ENCODE measurements around the gene LAMA2.

Gene LAMA2

GRCh38 chr6:129475477-129476247, 592.7 kb downstream of the LAMA2 start:
- DNase-seq (ENCODE audit: low spot score): no peak
- Histone ChIP-seq H3K27ac (no peak overlapping the region), H3K4me3 (no peak overlapping the region)
- no peak for TF ChIP-seq CTCF (IDR thresholded peaks at IDR 0.05)

GRCh38 chr6:129476248-129476564, 593.3 kb downstream of the LAMA2 start:
- H3K27ac ChIP-seq: no peak overlapping the region
- no peak overlapping the region for H3K4me3 ChIP-seq
- TF ChIP-seq CTCF (IDR thresholded peaks at IDR 0.05): no peak
- DNase-seq (ENCODE audit: low spot score): no peak

- TF ChIP-seq CTCF (IDR thresholded peaks at IDR 0.05): no peak
- no peak overlapping the region for H3K4me3 ChIP-seq
- H3K27ac ChIP-seq: no peak overlapping the region
- no peak for DNase-seq (ENCODE audit: low spot score)
Measured at GRCh38 chr6:129476810-129477209, 593.9 kb downstream of the LAMA2 start.

GRCh38 chr6:129478379-129478778, 595.4 kb downstream of the LAMA2 start:
- no peak for DNase-seq (ENCODE audit: low spot score)
- H3K27ac ChIP-seq: no peak overlapping the region
- no peak overlapping the region for H3K4me3 ChIP-seq
- no peak for TF ChIP-seq CTCF (IDR thresholded peaks at IDR 0.05)

GRCh38 chr6:129481706-129482105, 598.8 kb downstream of the LAMA2 start:
- Histone ChIP-seq H3K27ac (no peak overlapping the region), H3K4me3 (no peak overlapping the region)
- no peak for DNase-seq (ENCODE audit: low spot score)
- no peak for TF ChIP-seq CTCF (IDR thresholded peaks at IDR 0.05)

- no peak for TF ChIP-seq CTCF (IDR thresholded peaks at IDR 0.05)
- no peak overlapping the region for H3K27ac ChIP-seq
- DNase-seq (ENCODE audit: low spot score): no peak
- no peak overlapping the region for H3K4me3 ChIP-seq
Measured at GRCh38 chr6:129485746-129486145, 602.8 kb downstream of the LAMA2 start.

GRCh38 chr6:129486327-129486726, 603.4 kb downstream of the LAMA2 start:
- no peak overlapping the region for H3K27ac ChIP-seq
- H3K4me3 ChIP-seq: no peak overlapping the region
- no peak for DNase-seq (ENCODE audit: low spot score)
- TF ChIP-seq CTCF (IDR thresholded peaks at IDR 0.05): no peak

All from coronary artery (tissue), 2 donors.